Cardiac fibroblast (primary cell): ENCODE results near the gene CCKAR.
"Not testable (repeated sequence)": the region's sequence is repeated elsewhere in the genome, so short reads cannot be mapped to it uniquely, and the experiment has no call there.

Experiments
- DNase-seq, 2 donors: peaks; one replicate each; pipeline versions ENCODE4 v3.0.0 to v3.0.0-alpha.2; 2010; ENCODE audit warnings: low read depth in 2 of 2
- H3K4me3 ChIP-seq, 2 donors: replicated peaks in 1 of 2; 1 replicate in 1 of 2; 2 replicates in 1 of 2; pipeline ENCODE4 v1.5.1; 2011; ENCODE audit warnings: low read depth in 2 of 2, low read length in 2 of 2, mild to moderate bottlenecking in 2 of 2, moderate library complexity in 1 of 2
- CTCF ChIP-seq: IDR thresholded peaks from one replicate; pipeline ENCODE4 v1.5.1; 2011; ENCODE audit warnings: low read depth, mild to moderate bottlenecking, low read length, inconsistent platforms

CCKAR gene

GRCh38 chr4:26509681-26510333 is 19.5 kb upstream of the CCKAR start:
- no peak for TF ChIP-seq CTCF

GRCh38 chr4:26507286-26507685 is 17.0 kb upstream of the CCKAR start:
- DNase-seq: no peak
- no peak overlapping the region for H3K4me3 ChIP-seq
- no peak for TF ChIP-seq CTCF

More at GRCh38 chr4:26509681-26510333, 19.5 kb upstream of the CCKAR start:
- H3K4me3 ChIP-seq: no peak overlapping the region
- DNase-seq: peak in 1 of 2 donors; percentile 36

- H3K4me3 ChIP-seq: no peak overlapping the region
- TF ChIP-seq CTCF: no peak
- no peak for DNase-seq
Measured at GRCh38 chr4:26503844-26504243, 13.6 kb upstream of the CCKAR start.

GRCh38 chr4:26503427-26503826 is 13.1 kb upstream of the CCKAR start:
- H3K4me3 ChIP-seq: no peak overlapping the region
- no peak for DNase-seq
- no peak for TF ChIP-seq CTCF

- peak in 1 of 2 donors; percentile 75 for DNase-seq
- H3K4me3 ChIP-seq: not testable (repeated sequence)
Measured at GRCh38 chr4:26500565-26500999, 10.3 kb upstream of the CCKAR start.

GRCh38 chr4:26496207-26496783 is 6.0 kb upstream of the CCKAR start:
- no peak overlapping the region for H3K4me3 ChIP-seq
- DNase-seq: no peak
- TF ChIP-seq CTCF: peak; percentile 12

- TF ChIP-seq CTCF: no peak
- no peak for DNase-seq
- H3K4me3 ChIP-seq: no peak overlapping the region
Measured at GRCh38 chr4:26493461-26493860, 3.2 kb upstream of the CCKAR start.
